Endothelial cell of umbilical vein (primary cell): Measurements from ENCODE around the gene CERKL. TPM values are rescaled to one million over a fixed set of nuclear protein-coding genes. Genes with fewer than 3 reads are reported as not detected.

ENCODE experiments used
- BruUV-seq: library from RNA; stranded (reverse); fragments of 400-500 nt; replicated peaks from 2 replicates; lab custom pipeline; 2021; lab: Mats Ljungman, UMichigan
- CTCF ChIA-PET: fragments of 300-600, 350-600 bp; sonication (Branson Sonifier 250); formaldehyde crosslinking; loops from one replicate; lab custom pipeline; 2021; ENCODE audit warnings: antibody characterized with exemption, inconsistent platforms; lab: Charles Lee
- POLR2A ChIA-PET: fragments of 300-600, 350-600 bp; sonication (Branson Sonifier 250); formaldehyde crosslinking; loops from one replicate; lab custom pipeline; 2021; ENCODE audit warnings: antibody characterized with exemption, inconsistent platforms; lab: Charles Lee
- DNase-seq: peaks from one replicate; pipeline ENCODE4 v3.0.0-alpha.2; 2011; ENCODE audit warnings: low read depth, low spot score
- FAIRE-seq: peaks from 2 replicates; lab custom pipeline; 2011; peaks lifted over from hg19 to GRCh38; lab: Jason Lieb, UNC
- H2AFZ ChIP-seq: 2 replicates; pipeline ENCODE4 v1.6.0; 2012; ENCODE audit warnings: low read depth, low read length, control low read depth, inconsistent platforms
- H3K27ac ChIP-seq: 2 replicates; pipeline ENCODE4 v1.5.1; 2011; ENCODE audit warnings: low read depth, mild to moderate bottlenecking, control low read depth, low read length, moderate library complexity; ENCODE audit not compliant: insufficient read depth
- H3K27me3 ChIP-seq, 2 experiments: 2 replicates each; pipeline versions ENCODE4 v1.6.0 to v1.6.1; 2011; ENCODE audit warnings: low read length in 2 of 2, mixed read lengths in 1 of 2; ENCODE audit not compliant: control insufficient read depth in 2 of 2, insufficient read depth in 2 of 2
- H3K36me3 ChIP-seq, 2 experiments: 2 replicates in 1 of 2; 3 replicates in 1 of 2; pipeline ENCODE4 v1.5.1; 2011; ENCODE audit warnings: low read length in 2 of 2, mild to moderate bottlenecking in 1 of 2, moderate library complexity in 1 of 2; ENCODE audit not compliant: control insufficient read depth in 2 of 2, insufficient read depth in 2 of 2; ENCODE audit errors: extremely low read depth in 1 of 2
- H3K4me1 ChIP-seq: 3 replicates; pipeline ENCODE4 v1.5.1; 2011; ENCODE audit warnings: mild to moderate bottlenecking, low read length; ENCODE audit not compliant: control insufficient read depth, insufficient read depth; ENCODE audit errors: extremely low read depth
- H3K4me2 ChIP-seq: 2 replicates; pipeline ENCODE4 v1.6.1; 2011; ENCODE audit warnings: low read length, control low read depth, mixed read lengths; ENCODE audit not compliant: insufficient read depth
- H3K4me3 ChIP-seq, 3 experiments: fragments of 200-600 bp in 1 of 3; sonication (generic), shearing (Covaris generic) in 1 of 3; replicated peaks in 1 of 3; 2 replicates each; pipeline ENCODE4 v1.5.1; 2011 to 2016; ENCODE audit warnings: control low read depth in 3 of 3, low read length in 3 of 3, mild to moderate bottlenecking in 2 of 3, inconsistent platforms in 1 of 3, low read depth in 1 of 3, moderate library complexity in 1 of 3; ENCODE audit not compliant: insufficient read depth in 1 of 3
- H3K79me2 ChIP-seq: 2 replicates; pipeline ENCODE4 v1.6.0; 2012; ENCODE audit warnings: low read length, inconsistent platforms; ENCODE audit not compliant: control insufficient read depth, insufficient read depth
- H3K9ac ChIP-seq: replicated peaks from 2 replicates; pipeline ENCODE3; 2011; ENCODE audit warnings: low read length, control low read depth; ENCODE audit not compliant: insufficient read depth; ENCODE audit errors: extremely low read depth
- H3K9me1 ChIP-seq: replicated peaks from 3 replicates; pipeline ENCODE4 v1.6.0; 2011; ENCODE audit warnings: mild to moderate bottlenecking, low read length; ENCODE audit not compliant: control insufficient read depth, insufficient read depth; ENCODE audit errors: extremely low read depth
- H3K9me3 ChIP-seq: replicated peaks from 2 replicates; pipeline ENCODE4 v1.5.1; 2012; ENCODE audit warnings: low read length, inconsistent platforms; ENCODE audit not compliant: control insufficient read depth, insufficient read depth
- H4K20me1 ChIP-seq: replicated peaks from 2 replicates; pipeline ENCODE3; 2011; ENCODE audit warnings: mild to moderate bottlenecking, low read length; ENCODE audit not compliant: control insufficient read depth, insufficient read depth; ENCODE audit errors: extremely low read depth
- CTCF ChIP-seq, 2 donors: IDR thresholded peaks; 1 replicate in 1 of 2; 2 replicates in 1 of 2; pipeline ENCODE4 v1.5.1; 2011; ENCODE audit warnings: low read length in 2 of 2, mild to moderate bottlenecking in 2 of 2, moderate library complexity in 2 of 2, control low read depth in 1 of 2, inconsistent platforms in 1 of 2, low read depth in 1 of 2; ENCODE audit not compliant: insufficient read depth in 1 of 2; ENCODE audit errors: extremely low read depth in 1 of 2
- EZH2 ChIP-seq: IDR thresholded peaks from 2 replicates; pipeline ENCODE4 v1.6.1; 2012; ENCODE audit warnings: borderline replicate concordance, low read depth, mild to moderate bottlenecking, moderate library complexity, low read length, inconsistent platforms; ENCODE audit not compliant: severe bottlenecking
- FOS ChIP-seq: IDR thresholded peaks from 2 replicates; pipeline ENCODE4 v1.6.1; 2011; ENCODE audit warnings: mild to moderate bottlenecking, low read length, moderate library complexity, borderline replicate concordance; ENCODE audit not compliant: insufficient read depth
- GATA2 ChIP-seq: IDR thresholded peaks from 2 replicates; pipeline ENCODE4 v1.7.0; 2011; ENCODE audit warnings: low read depth, mild to moderate bottlenecking, moderate library complexity, mixed read lengths, low read length; ENCODE audit not compliant: insufficient read length, insufficient read depth
- JUN ChIP-seq: IDR thresholded peaks from 2 replicates; pipeline ENCODE4 v1.6.1; 2011; ENCODE audit warnings: borderline replicate concordance, low read depth; ENCODE audit not compliant: insufficient read length, insufficient read depth
- MYC ChIP-seq: IDR thresholded peaks from one replicate; pipeline ENCODE4 v1.6.1; 2011; ENCODE audit warnings: mild to moderate bottlenecking, low read depth, low read length
- POLR2A ChIP-seq: IDR thresholded peaks from 2 replicates; pipeline ENCODE4 v1.6.1; 2012; ENCODE audit warnings: low read depth, mild to moderate bottlenecking, control low read depth, low read length
- POLR2AphosphoS5 ChIP-seq: IDR thresholded peaks from 2 replicates; pipeline ENCODE4 v1.6.1; 2012; ENCODE audit warnings: low read depth, mild to moderate bottlenecking, control low read depth, low read length, moderate library complexity; ENCODE audit not compliant: insufficient read depth
- dilution Hi-C: fragments of 300-500 bp; cut with MboI; formaldehyde crosslinking; loops from one replicate; pipeline ENCODE4 v1.15.0; 2019; ENCODE audit warnings: low sequenced_read_pairs; ENCODE audit not compliant: extremely low pct_ligation_motif_present
- intact Hi-C: fragments of 100-400 bp; cut with micrococcal nuclease; formaldehyde crosslinking; loops from one replicate; pipeline ENCODE4 v1.10.0; 2022
- polyA plus RNA-seq, 4 experiments: library from polyadenylated mRNA; depleted of rRNA in 3 of 4; stranded (reverse) in 3 of 4; unstranded in 1 of 4; fragments of >200 nt; gene quantifications; 2 replicates each; pipeline versions ENCODE4 v1.2.1 to v1.2.3, GENCODE V29; 2011 to 2012; ENCODE audit warnings: missing spikeins in 1 of 4
- total RNA-seq: library from RNA; stranded (reverse); gene quantifications from 2 replicates; pipeline ENCODE4 v1.2.3, GENCODE V29; 2021
- TF ChIP-seq, protein P1 (sequence below): IDR thresholded peaks from 2 replicates; pipeline ENCODE4 v1.6.1; 2011; ENCODE audit not compliant: insufficient read depth, insufficient read length

The CERKL gene
- total and polyA plus RNA-seq, 2 donors (not counting 3 experiments of a cell fraction or from before 2014, with no cell fraction given) = not detected

- ChIA-PET POLR2A (no interaction called here), CTCF (interaction anchor here (0.7 kb wide), 1 partner anchor 10 kb away, joined by 3 read pairs; no protein-coding TSS in a partner anchor)
- Histone ChIP-seq H3K4me2 (no peak overlapping the region), H3K4me1 (no peaks in the 10 kb centered on the region), H3K27me3 (no peaks in the 10 kb centered on the region), H2AFZ (no peak overlapping the region), H4K20me1 (no peaks in the 10 kb centered on the region), H3K36me3 (no peaks in the 10 kb centered on the region), H3K9me3 (no peaks in the 10 kb centered on the region), H3K27ac (no peak overlapping the region), H3K79me2 (no peaks in the 10 kb centered on the region), H3K9ac (no peak overlapping the region), H3K4me3 (no peak overlapping the region), H3K9me1 (no peaks in the 10 kb centered on the region)
- dilution Hi-C loops (no loop called here), intact Hi-C loops (no loop called here)
- FAIRE-seq = no peak
- DNase-seq = no peak
- no TSS peak for BruUV-seq
- no peak for TF ChIP-seq FOS
- TF ChIP-seq POLR2A = no peak
- TF ChIP-seq GATA2 = no peak
- TF ChIP-seq CTCF (IDR thresholded peaks at IDR 0.05; ENCODE audit: extremely low read depth in 1 of 2, insufficient read depth in 1 of 2, low read depth in 1 of 2, low read length in 2 of 2) = no peak
- TF ChIP-seq, protein P1, sequence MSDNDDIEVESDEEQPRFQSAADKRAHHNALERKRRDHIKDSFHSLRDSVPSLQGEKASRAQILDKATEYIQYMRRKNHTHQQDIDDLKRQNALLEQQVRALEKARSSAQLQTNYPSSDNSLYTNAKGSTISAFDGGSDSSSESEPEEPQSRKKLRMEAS = no peak
- no peak for TF ChIP-seq EZH2
- TF ChIP-seq MYC = no peak
- no peak for TF ChIP-seq JUN
- no peak for TF ChIP-seq POLR2AphosphoS5
Observed at GRCh38 chr2:181596556-181596955, 60.3 kb downstream of the CERKL start.
